IPS-18a (cell line): ENCODE measurements around the gene LDHAL6B.

ENCODE experiments used
- H3K27ac ChIP-seq: one replicate; pipeline ENCODE4 v1.5.1; 2013; ENCODE audit warnings: low read length
- H3K27me3 ChIP-seq: one replicate; pipeline ENCODE4 v1.6.1; 2013; ENCODE audit warnings: mild to moderate bottlenecking, low read length; ENCODE audit not compliant: control insufficient read depth, insufficient read depth
- H3K36me3 ChIP-seq: one replicate; pipeline ENCODE4 v1.6.1; 2013; ENCODE audit warnings: low read depth, low read length; ENCODE audit not compliant: control insufficient read depth
- H3K4me1 ChIP-seq: one replicate; pipeline ENCODE4 v1.6.1; 2013; ENCODE audit warnings: low read depth, low read length; ENCODE audit not compliant: control insufficient read depth
- H3K4me3 ChIP-seq: one replicate; pipeline ENCODE4 v1.5.1; 2013; ENCODE audit warnings: low read length
- H3K9ac ChIP-seq: one replicate; pipeline ENCODE4 v1.6.1; 2013; ENCODE audit warnings: mild to moderate bottlenecking, low read length, moderate library complexity
- H3K9me3 ChIP-seq: one replicate; pipeline ENCODE4 v1.6.1; 2013; ENCODE audit warnings: low read depth, low read length; ENCODE audit not compliant: control insufficient read depth

Gene LDHAL6B

GRCh38 chr15:59200560-59200959, 6.1 kb upstream of the LDHAL6B start:
- peaks cover 28% of the 10 kb centered on the region for H3K36me3 ChIP-seq
- H3K27me3 ChIP-seq = no peaks in the 10 kb centered on the region
- no peak overlapping the region for H3K9ac ChIP-seq

GRCh38 chr15:59203008-59203407, 3.6 kb upstream of the LDHAL6B start:
- H3K9ac ChIP-seq = no peak overlapping the region
- H3K4me3 ChIP-seq = no peak overlapping the region
- H3K4me1 ChIP-seq = no peaks in the 10 kb centered on the region
- H3K36me3 ChIP-seq = peaks cover 46% of the 10 kb centered on the region
- H3K27ac ChIP-seq = no peak overlapping the region
- no peaks in the 10 kb centered on the region for H3K9me3 ChIP-seq
- H3K27me3 ChIP-seq = no peaks in the 10 kb centered on the region

More at GRCh38 chr15:59200560-59200959, 6.1 kb upstream of the LDHAL6B start:
- no peak overlapping the region for H3K27ac ChIP-seq
- no peaks in the 10 kb centered on the region for H3K9me3 ChIP-seq
- H3K4me1 ChIP-seq = no peaks in the 10 kb centered on the region
- no peak overlapping the region for H3K4me3 ChIP-seq

GRCh38 chr15:59203657-59204056, 3.0 kb upstream of the LDHAL6B start:
- H3K36me3 ChIP-seq = peaks cover 53% of the 10 kb centered on the region
- H3K9ac ChIP-seq = no peak overlapping the region
- H3K4me3 ChIP-seq = no peak overlapping the region
- no peaks in the 10 kb centered on the region for H3K4me1 ChIP-seq
- H3K9me3 ChIP-seq = no peaks in the 10 kb centered on the region
- H3K27me3 ChIP-seq = no peaks in the 10 kb centered on the region
- no peak overlapping the region for H3K27ac ChIP-seq

GRCh38 chr15:59205839-59206622, 612 bp upstream of the LDHAL6B start:
- no peak overlapping the region for H3K27ac ChIP-seq
- H3K9me3 ChIP-seq = no peaks in the 10 kb centered on the region
- no peak overlapping the region for H3K4me3 ChIP-seq
- no peaks in the 10 kb centered on the region for H3K4me1 ChIP-seq
- no peak overlapping the region for H3K9ac ChIP-seq
- H3K36me3 ChIP-seq = peaks cover 61% of the 10 kb centered on the region
- no peaks in the 10 kb centered on the region for H3K27me3 ChIP-seq

- Histone ChIP-seq H3K36me3 (peaks cover 51% of the 10 kb centered on the region), H3K9me3 (no peaks in the 10 kb centered on the region), H3K9ac (no peak overlapping the region), H3K27ac (no peak overlapping the region), H3K27me3 (no peaks in the 10 kb centered on the region), H3K4me1 (no peaks in the 10 kb centered on the region), H3K4me3 (no peak overlapping the region)
Observed at GRCh38 chr15:59208613-59209249, 2.1 kb downstream of the LDHAL6B start.

GRCh38 chr15:59210186-59210585, 3.5 kb downstream of the LDHAL6B start:
- H3K27me3 ChIP-seq = no peaks in the 10 kb centered on the region
- no peak overlapping the region for H3K4me3 ChIP-seq
- H3K27ac ChIP-seq = no peak overlapping the region
- no peak overlapping the region for H3K9ac ChIP-seq
- H3K4me1 ChIP-seq = no peaks in the 10 kb centered on the region
- peaks cover 43% of the 10 kb centered on the region for H3K36me3 ChIP-seq
- H3K9me3 ChIP-seq = no peaks in the 10 kb centered on the region

- no peak overlapping the region for H3K27ac ChIP-seq
- H3K36me3 ChIP-seq = peaks cover 34% of the 10 kb centered on the region
- no peaks in the 10 kb centered on the region for H3K9me3 ChIP-seq
- no peak overlapping the region for H3K4me3 ChIP-seq
- no peak overlapping the region for H3K9ac ChIP-seq
- H3K27me3 ChIP-seq = no peaks in the 10 kb centered on the region
- H3K4me1 ChIP-seq = no peaks in the 10 kb centered on the region
Observed at GRCh38 chr15:59216911-59217310, 10.3 kb downstream of the LDHAL6B start.

- Histone ChIP-seq H3K9me3 (no peaks in the 10 kb centered on the region), H3K27me3 (no peaks in the 10 kb centered on the region), H3K4me3 (no peak overlapping the region), H3K9ac (no peak overlapping the region), H3K4me1 (no peaks in the 10 kb centered on the region), H3K36me3 (peaks cover 42% of the 10 kb centered on the region), H3K27ac (no peak overlapping the region)
Observed at GRCh38 chr15:59217876-59218498, 11.3 kb downstream of the LDHAL6B start.

- Histone ChIP-seq H3K27ac (no peak overlapping the region), H3K4me1 (no peaks in the 10 kb centered on the region), H3K27me3 (no peaks in the 10 kb centered on the region), H3K4me3 (no peak overlapping the region), H3K9ac (no peak overlapping the region), H3K9me3 (no peaks in the 10 kb centered on the region), H3K36me3 (peaks cover 48% of the 10 kb centered on the region)
Observed at GRCh38 chr15:59218710-59219109, 12.1 kb downstream of the LDHAL6B start.

GRCh38 chr15:59221511-59222505, 15.2 kb downstream of the LDHAL6B start:
- no peak overlapping the region for H3K9ac ChIP-seq
- no peak overlapping the region for H3K4me3 ChIP-seq
- H3K27ac ChIP-seq = no peak overlapping the region
- no peaks in the 10 kb centered on the region for H3K9me3 ChIP-seq
- no peaks in the 10 kb centered on the region for H3K4me1 ChIP-seq
- H3K36me3 ChIP-seq = peaks cover 48% of the 10 kb centered on the region
- H3K27me3 ChIP-seq = no peaks in the 10 kb centered on the region
